Pons (tissue), 1 donor: ENCODE results near the gene APOL1.
"Not testable (repeated sequence)": the region's sequence is repeated elsewhere in the genome, so short reads cannot be mapped to it uniquely, and the experiment has no call there.

ENCODE experiments used
- DNase-seq: peaks from one replicate; pipeline ENCODE4 v3.0.0-alpha.2; 2016; ENCODE audit warnings: low spot score

The APOL1 gene

DNA sequence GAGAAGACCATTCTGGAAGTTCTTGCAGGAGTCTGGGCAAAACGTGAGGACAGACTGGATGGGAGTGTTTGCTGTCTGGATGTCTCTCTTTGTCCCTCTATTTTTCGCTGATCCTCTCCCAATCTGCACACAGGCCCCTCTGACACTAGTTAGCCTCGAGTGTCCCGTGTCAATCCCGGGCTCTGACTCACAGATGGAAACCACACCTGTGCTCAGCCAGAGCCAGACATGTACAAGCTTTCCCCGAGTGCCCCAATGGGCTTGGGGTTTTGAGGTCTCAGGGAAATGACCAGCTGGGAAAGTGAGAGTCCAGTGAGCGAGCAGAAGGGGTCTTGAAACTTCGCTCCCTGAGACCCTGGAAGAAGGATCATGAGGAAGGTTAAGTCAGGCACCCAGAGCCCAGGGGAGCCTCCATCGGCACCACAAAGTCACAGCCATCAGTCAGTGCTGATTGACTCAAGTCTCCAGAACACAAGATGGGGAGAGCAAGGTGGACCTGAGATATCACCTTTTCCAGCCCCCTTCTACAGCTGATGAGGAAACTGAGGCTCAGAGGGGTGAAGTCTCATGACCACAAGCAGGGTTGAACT, 27.5 kb upstream of the APOL1 start:
- DNase-seq, result no peak

DNA sequence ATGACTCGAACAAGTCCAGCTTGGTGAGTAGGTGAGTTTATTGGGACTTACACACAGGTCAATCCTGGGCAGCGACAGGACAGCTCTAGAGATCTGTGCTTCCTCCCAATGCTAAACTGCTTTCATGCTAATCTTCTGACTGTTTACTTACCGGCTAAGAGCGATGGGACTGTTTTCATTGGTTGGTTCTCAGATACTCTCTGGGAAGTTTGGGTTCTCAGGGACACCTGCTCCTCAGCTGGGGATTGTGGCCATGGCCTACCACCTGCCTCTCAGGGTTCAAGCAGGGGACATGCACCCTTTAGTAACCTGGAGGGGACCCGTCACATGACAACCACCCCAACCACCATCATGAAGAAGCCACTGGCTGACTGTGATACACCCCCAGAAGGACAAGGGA, 26.7 kb upstream of the APOL1 start:
- no peak for DNase-seq

DNA sequence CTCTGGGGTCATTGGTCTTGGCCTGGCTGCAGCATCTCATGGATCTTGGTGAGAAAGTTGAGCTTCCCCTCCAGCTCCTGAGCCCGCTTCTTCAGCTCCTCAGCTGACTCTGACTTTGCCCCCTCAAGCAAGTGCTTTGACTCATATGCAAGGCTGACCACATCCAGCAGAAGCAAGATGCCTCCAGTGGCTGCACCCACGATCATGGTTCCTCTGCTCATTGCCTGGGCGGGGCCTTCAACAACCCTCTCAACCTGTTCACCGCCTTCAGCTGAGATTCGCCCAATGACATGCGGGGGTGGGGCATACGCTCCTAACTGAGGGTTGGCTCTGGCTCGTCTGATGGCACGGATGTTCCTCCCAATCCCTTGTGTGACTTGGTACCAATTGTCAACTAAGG, 25.5 kb upstream of the APOL1 start:
- no peak for DNase-seq

DNA sequence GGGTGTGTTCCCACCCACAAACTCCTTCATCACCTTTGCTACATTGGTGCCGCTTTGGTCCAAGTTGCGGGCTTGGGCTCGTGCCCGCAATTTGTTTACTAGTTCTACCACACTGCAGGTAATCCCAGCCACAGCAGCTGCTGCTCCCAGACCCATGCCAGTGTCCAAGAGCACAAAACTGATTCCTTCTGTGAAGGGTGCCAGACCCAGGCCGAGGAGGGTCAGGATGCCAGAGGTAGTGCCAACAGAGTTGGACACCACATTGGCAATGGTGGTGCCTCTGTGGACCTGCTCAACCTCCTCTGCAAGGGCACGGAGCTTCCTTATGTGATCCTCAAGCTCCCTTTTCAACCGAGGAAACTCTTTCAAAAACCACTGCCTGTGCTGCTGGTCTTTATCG, 25.1 kb upstream of the APOL1 start:
- DNase-seq, result no peak

DNA sequence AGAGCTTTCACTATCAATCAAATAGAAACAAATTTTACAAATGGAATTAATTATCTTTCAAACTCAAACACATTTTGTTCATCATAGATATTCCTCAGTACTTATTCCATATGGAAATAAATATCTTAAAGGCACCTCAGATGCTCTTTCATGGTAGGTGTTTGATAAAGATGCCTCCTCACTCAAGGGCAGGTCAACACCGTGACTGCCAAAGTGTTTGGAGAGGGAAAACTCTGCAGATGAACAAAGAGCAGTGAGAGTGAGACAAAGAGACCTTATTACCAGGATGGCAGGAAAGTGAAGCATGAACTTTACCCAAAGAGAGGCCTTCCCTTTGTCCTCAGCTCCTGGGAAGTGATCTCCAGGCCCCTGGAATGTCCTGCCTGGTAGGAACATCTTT, 24.6 kb upstream of the APOL1 start:
- DNase-seq, result not testable (repeated sequence)

DNA sequence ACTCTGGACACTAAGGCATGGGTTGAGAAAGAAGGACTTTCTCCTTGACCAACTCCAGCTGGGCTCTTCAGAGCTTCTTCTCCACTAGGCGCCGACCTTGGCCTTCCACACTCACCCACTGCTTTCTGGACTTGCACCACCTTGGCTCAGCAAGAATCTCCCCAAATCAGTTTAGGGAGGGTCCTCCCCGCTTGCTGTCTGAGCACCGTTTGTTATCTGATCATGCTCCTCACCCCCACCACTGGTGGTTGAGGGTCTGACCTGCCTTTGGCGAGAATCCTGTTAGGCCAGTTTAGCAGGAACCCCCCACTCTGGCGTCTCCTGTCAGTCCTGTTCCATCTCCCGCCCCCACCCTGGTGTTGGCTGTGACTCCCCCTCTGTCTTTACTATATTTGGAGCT, 24.0 kb upstream of the APOL1 start:
- DNase-seq, result no peak

DNA sequence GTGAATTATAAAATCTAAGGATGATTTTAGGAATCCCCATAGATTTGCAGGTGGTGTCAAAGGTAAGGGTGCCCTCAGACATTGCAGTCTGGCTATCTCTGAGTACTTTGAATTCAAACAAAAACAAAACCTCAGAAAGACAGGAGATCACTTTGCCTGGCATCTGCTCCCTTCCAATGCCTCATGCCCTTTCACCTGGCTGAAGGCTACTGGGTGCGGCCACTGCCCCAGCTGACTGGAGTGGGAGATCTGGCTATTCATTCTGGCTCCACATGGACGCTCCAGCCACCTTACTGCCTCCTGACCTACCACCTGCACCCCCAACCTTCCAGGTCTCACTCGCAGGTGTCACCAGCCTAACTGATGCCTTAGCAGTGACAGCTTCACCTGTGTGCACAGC, 23.3 kb upstream of the APOL1 start:
- not testable (repeated sequence) for DNase-seq

DNA sequence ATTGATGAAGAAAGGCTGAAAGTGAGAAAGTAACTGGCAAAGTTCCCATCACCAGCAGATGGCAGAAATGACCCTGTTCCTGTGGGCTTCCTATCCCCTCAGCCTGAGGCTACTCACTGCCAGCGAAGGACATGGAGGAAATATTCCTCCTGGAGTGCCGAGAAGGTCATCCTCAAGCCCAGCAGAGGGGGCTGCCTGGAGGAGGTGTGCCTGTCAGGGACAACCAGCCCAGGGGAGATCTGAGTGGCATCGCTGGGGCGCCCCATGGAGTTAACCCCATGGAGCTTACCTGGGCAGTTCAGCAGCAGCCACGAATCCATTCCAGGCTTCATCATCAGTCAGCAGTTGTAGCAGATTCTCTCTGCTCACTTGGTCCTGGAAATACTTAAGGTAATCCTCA, 21.9 kb upstream of the APOL1 start:
- DNase-seq, result not testable (repeated sequence)

DNA sequence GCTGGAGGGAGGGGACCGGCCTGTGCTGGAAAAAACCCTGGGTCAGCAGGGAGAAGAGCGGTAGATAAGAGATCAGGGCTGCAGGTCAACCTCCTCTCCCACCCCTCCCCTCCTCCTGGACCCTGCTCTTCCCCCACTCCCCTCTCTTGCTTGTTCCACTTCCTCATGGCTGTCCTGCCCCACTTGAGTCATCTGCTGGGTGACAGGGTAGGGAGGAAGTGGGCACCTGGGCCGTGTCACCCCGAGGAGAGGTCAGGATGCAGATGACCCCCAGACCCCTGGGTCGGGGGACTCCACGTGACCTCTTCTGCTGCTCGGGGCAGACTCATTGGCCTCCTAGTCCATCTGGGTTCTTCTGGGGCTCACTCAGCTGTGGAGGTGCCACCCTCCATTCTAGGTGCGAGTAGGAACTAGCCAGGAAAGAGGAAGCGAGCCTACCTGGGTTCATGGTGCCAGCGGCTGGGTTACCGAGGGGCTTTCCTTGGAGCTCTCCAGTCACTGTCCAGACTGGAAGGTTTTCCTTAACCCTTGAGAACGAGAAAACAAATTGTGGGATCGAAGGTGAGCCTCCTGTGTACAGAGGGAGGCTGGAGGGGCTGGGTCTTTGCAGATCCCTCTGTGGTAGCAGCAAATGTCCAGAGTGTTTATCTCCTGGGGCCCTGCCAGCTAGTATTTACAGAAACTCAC, 20.1 kb upstream of the APOL1 start:
- no peak for DNase-seq

DNA sequence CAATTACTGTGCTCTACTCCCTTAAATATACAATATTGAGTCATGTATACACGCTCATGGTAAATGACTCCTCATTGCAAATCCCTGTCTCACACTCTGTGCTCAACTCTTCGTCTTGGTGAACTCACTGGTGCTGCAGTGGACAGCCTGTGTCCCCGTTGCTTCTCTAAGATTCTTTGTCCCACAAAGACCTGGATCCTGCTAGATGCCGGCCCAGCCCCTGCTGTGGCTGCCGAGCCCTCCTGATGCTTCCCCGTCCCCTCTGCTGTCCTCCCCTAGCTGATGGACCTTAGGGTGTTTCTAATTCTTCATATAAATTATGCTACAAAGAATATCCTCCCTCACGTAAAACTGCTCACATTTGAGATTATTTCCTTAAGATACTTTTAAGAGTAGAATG, 19.1 kb upstream of the APOL1 start:
- DNase-seq, result no peak

DNA sequence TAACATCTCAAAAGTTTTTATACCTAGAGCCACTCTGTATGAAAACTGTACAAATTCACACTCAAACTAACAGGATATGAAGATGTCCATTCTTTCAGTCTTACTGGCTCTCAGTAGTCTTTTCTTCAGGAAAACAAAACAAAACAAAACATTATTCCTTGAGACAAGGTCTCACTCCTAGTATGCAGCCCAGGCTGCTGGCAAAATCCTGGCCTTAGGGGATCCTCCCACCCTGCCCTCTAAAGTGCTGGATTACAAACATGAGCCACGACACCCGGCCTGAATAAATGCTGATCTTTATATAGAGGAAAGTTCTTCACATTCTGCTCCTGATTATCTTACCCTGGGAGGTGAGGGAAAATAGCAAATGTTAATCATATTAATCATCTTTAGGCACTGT, 18.7 kb upstream of the APOL1 start:
- no peak for DNase-seq

DNA sequence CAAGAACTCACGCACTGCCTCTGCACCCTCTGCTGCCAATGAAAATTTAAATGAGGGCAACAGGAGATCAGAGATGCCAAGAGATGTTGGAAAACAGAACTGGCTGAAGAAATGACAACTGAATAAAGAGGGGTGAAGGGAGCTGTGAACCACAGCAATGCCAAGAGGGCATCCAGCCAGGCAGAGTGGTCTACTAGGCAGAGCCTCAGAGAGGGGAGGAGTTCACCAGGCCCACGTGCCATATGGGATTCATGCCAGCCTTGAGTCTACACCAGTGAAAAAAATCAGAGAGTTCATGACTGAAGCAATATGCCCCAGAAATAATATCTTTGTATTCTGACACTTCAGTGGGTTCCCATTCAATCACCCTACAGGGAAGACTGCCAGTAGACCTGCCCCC, 18.0 kb upstream of the APOL1 start:
- no peak for DNase-seq

DNA sequence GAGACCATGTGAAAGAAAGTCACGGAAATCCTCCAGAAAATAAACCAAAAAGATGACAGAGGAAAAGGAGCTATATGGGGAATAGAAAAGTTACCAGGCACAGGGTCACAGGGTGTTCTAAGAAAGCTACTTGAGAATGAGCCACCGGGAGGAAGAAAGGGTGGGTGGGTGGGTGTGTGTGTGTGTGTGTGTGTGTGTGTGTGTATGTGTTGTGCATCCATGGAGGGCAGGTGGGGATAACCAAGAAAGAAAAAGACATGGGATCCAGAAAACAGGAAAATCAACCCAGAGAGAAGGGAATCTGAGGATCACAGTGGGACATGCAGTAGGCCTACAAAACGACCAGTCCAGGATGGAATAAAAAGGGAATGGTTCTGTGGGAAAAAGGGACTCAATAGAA, 17.3 kb upstream of the APOL1 start:
- DNase-seq, result no peak

DNA sequence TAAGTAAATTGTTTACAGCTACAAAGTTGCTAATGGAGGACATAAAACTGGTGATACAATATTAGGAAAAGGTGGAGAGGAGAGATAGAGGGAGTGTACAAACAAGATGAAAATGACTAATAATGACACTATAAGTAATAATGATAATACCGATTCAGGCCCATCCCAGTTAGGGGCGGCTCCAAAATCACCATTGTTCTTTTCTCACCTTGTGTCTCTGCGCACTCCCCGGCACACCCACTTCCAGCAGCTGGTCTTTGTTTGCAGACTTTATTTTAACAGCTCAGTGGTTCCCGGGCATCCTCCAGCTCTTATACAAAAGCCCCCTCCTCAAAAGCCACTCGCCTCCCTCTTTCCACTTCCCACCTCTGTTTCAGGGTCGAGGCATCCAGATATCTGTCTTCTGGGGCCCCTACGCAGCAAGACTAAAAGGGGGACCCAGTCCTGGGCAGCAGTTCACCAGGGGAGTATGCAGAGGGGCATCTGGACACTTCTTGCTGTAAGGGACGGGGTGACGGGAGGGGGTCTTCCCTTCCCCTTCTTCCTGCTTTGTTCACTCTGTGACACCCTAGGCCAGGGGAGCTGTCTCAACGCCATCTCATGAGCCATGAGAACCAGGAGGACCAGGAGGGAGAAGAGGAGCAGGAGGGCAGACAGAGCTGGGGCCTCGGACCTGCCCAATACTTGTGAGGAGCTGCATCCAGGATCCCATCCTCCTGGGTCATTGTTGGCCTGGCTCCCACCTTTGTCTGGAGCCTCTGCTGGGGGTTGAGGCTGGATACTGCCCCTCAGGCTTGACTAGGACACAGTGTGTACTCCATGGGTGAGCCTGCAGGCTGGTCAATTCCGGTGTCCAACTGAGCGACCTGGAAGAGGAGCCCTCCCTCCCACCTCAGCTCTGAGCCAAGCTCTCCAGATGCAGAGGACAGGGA, 16.3 kb upstream of the APOL1 start:
- DNase-seq, result no peak

DNA sequence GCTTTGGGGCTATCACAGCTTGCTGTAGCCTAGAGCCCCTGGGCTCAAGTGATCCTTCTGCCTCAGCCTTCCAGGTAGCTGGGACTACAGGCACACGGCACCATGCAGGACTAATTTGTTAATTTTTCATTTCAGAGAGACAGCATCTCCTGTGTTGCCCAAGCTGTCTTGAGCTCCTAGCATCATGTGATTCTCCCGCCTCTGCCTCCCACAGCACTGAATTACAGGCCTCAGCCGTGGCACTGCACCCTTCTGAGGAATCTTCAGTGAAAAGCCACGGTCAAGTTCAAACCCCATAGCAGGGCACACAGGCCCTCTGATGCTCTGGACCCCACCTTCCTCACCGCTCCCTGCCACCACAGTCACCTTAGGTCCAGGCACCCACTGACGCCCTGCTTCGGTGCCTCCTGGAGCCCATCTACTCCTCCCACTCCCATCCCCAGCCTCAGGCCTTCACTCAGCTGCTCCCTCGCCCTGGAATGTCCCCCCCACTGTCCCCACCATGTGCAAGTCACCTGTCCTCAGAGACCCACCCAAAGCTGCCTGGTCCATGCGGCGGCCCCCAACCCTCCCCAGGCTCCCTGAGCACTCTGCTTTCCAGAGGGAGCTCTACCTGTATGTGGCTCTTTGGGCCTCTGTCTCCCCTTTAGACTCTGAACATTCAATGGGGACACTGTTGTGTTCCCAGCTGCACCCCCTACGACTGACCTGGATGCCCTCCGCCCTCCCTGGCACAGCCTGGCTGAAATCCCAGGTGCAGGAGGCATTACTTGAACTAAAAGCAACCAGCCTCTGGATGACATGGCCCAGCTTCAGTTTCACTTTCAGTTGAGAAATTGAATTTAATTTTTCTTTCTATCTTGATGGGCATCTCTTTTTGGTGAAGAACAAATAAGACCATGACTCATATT, 15.2 kb upstream of the APOL1 start:
- DNase-seq, result no peak

DNA sequence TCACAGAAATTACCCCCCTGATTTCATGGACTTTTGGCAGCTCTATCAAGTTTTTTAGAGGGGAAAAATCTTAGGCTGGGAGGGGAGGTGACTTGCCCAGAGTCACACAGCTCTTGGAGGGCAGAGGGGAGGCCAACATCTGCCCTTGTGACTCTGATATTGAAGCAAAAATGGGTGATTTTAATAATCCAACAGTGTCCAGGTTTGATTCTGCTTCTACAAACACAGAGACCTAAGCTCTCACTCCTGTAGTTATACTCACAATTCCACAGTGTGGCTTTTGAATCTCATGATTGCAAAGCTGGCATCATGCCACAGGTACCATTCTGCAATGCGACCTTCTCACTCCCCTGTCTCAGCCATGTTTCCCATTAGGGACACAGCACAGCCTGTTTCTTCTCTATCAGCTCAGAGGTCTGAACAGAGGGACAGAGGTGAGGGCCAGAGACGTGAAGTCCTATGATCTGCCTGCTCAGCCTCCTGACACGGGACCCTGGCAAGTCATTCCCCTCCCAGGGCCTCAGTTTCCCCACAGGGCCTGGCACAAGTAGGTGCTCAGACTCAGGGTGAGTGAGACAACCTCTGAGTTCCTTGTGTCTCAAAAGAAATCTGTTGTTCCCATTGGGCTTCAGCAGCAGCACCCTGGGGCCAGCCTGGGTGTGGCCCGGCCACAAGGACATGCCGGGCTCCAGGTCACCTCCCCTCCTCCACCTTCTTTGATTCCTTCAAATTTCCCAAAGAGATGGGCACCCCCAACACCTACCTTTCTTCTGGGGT, 14.4 kb upstream of the APOL1 start:
- DNase-seq, result peak; percentile 34

DNA sequence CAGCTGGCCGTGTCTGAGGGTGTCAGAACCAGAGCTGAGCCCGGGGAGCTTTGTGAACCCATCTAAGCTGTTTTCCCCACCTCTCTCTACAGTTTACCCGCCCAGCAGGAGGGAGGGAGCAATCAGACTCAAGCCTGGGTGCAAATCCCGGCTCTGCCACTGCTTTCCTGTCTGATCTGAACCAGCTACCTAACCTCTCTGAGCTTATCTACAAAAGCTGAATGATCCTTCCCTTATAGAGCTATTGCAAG, 13.9 kb upstream of the APOL1 start:
- DNase-seq, result no peak

DNA sequence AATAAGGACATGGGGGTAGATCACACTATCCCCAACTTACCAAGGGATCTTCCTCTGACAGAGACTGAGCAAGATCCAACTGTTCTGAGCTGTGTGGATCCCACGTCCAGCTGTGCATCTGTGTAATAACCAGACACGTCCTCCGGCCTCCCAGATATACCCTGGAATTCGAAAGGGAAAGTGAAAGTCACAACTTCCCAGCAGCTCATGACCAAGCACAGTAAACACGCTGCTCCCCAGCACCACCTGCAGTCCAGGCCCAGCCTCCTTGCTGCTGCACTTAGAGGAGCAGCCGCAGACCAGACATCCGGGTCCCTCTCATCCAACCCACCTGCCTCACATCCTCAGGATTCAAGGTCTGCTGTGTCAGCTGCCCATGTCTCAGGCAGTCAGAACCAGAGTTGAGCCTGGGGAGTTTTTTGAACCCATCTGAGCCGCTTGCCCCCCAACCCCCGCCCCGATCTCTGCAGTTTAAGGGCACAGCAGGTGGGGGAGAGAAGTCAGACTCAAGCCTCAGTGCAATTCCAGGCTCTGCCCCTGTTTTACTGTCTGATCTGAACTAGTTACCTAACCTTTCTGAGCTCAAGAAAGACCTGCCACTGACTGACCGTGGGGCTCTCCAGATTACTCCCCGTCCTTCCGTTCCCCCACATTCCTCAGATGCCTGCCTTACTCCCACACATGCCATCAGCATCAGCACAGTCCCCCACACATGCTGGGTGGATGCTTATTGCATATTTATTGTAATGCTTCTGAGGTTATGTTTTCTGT, 13.3 kb upstream of the APOL1 start, which contains the start of gene APOL2:
APOL2 (minus strand) TSS at position 127 of the 771 bp plus-strand sequence. CDS start 6,365 bp downstream, outside the sequence.
- DNase-seq, result peak; percentile 94

DNA sequence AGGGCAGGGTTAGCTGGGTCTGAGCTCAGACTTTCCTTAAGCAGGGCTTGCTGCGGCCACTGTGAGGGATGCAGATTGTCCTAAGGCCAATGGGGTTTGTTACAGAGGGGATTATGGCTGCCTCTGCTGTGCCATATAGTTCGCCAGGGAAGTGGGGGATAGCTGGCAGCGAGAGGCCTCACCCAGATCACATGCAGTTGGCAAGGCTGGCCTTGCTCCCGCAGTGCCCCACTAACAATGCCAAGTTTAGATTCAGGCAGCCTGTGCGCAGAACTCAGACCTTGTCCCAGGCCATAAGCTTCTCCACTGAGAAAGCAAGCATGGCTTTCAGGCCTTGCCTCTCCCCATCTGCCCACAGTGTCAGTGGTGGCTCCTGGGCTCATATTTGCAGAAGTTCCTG, 8.9 kb upstream of the APOL1 start:
- no peak for DNase-seq

DNA sequence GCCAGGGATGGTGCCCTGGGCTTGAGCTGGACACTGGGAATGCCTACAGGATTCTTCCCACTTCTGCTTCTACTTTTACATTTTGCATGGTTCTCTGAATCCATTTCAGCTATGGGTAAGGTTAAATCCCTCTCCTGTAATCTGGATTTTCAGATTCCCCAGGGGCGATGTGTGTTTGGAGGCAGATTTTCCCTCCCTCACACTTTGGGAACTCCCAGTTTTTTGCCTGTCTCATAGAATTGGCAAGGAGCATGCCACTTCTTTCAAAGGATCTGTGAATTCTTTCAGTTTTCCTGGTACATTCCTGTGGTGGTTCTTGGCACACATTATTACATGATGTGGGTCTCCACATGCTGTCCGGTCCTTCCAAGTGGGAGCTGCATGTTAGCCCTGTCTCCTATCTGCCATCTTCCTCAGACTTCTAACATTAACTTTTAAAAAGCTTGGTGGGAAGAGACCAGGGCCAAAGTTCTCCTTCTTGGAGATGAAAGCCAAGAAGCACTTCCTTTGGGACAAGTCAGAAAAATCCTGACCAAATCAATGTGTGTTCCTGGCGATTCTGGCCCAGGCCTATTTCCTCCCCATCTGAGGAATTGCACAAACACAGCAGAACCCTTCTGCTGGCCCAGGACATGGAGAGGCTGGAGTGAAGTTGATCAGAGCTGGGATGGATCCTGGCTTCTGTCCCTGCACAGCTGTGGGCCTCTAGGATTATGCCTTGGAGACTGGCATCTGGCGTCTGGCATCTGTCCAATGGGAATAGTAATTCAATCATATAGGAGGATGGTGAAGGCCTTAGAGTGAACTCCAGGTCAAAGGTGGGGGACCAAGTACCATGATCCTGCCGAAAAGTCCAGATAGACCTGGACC, 8.2 kb upstream of the APOL1 start:
- DNase-seq, result no peak
